Dendritic cell treated with granulocyte-macrophage colony-stimulating factor and Interleukin-4, amounts not matched to agents 40 ng/mL and 50 ng/mL, for 4 days (primary cell): ENCODE measurements around the gene MAP3K4.

Source experiments
- H3K27ac Mint-ChIP-seq: one replicate; pipeline ENCODE4 v1.8.0; 2022; ENCODE audit warnings: mild to moderate bottlenecking, mixed read lengths
- H3K27me3 Mint-ChIP-seq: one replicate; pipeline ENCODE4 v1.8.0; 2022; ENCODE audit warnings: mild to moderate bottlenecking, mixed read lengths
- H3K36me3 Mint-ChIP-seq: one replicate; pipeline ENCODE4 v1.8.0; 2022; ENCODE audit warnings: low read depth, mixed read lengths
- H3K4me1 Mint-ChIP-seq: one replicate; pipeline ENCODE4 v1.8.0; 2022; ENCODE audit warnings: low read depth, mixed read lengths
- H3K4me3 Mint-ChIP-seq: one replicate; pipeline ENCODE4 v1.8.0; 2022; ENCODE audit warnings: mild to moderate bottlenecking, moderate library complexity, mixed read lengths
- H3K9me3 Mint-ChIP-seq: one replicate; pipeline ENCODE4 v1.8.0; 2022; ENCODE audit warnings: mixed read lengths
- intact Hi-C: fragments of 100-400 bp; cut with micrococcal nuclease; formaldehyde crosslinking; loops from one replicate; pipeline ENCODE4 v1.15.0; 2022

Gene MAP3K4

GRCh38 chr6:161053103-161053502 is 61.5 kb downstream of the MAP3K4 start:
- H3K4me1 Mint-ChIP-seq, result no peaks in the 10 kb centered on the region
- intact Hi-C loops, result no loop called here
- H3K4me3 Mint-ChIP-seq, result no peak overlapping the region
- H3K27ac Mint-ChIP-seq, result no peak overlapping the region
- no peaks in the 10 kb centered on the region for H3K27me3 Mint-ChIP-seq
- no peaks in the 10 kb centered on the region for H3K9me3 Mint-ChIP-seq
- peaks cover 34% of the 10 kb centered on the region for H3K36me3 Mint-ChIP-seq

GRCh38 chr6:161054876-161055275 is 63.3 kb downstream of the MAP3K4 start:
- Mint-ChIP-seq H3K4me1 (no peaks in the 10 kb centered on the region), H3K9me3 (no peaks in the 10 kb centered on the region), H3K36me3 (peaks cover 19% of the 10 kb centered on the region), H3K27ac (no peak overlapping the region), H3K4me3 (no peak overlapping the region), H3K27me3 (no peaks in the 10 kb centered on the region)
- intact Hi-C loops, result no loop called here

DNA sequence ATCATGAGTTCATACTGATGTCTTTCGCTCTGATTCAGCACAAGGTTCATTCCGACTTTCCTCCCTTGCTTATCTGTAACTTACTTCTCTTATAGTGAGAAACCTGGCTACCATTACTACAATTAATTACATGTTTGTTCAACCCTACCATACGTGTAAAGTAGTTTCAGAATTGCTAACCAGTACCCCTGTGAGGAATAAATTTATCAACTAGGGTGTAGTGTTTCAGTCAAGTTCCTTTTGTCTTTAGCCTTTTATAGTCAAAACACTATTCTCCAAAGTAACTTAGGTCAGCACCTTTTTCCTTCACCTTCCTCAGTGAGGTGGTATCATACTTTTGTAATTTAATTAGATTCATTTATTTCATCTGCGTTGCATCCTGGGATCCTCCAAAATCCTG is 64.9 kb downstream of the MAP3K4 start:
- no peak overlapping the region for H3K4me3 Mint-ChIP-seq
- H3K27ac Mint-ChIP-seq, result no peak overlapping the region
- intact Hi-C loops, result no loop called here
- H3K36me3 Mint-ChIP-seq, result peaks cover 12% of the 10 kb centered on the region
- no peaks in the 10 kb centered on the region for H3K4me1 Mint-ChIP-seq
- H3K9me3 Mint-ChIP-seq, result no peaks in the 10 kb centered on the region
- H3K27me3 Mint-ChIP-seq, result no peaks in the 10 kb centered on the region

- Mint-ChIP-seq H3K9me3 (no peaks in the 10 kb centered on the region), H3K36me3 (peaks cover 6% of the 10 kb centered on the region), H3K27ac (no peak overlapping the region), H3K27me3 (no peaks in the 10 kb centered on the region), H3K4me3 (no peak overlapping the region), H3K4me1 (no peaks in the 10 kb centered on the region)
- intact Hi-C loops, result no loop called here
Observed at GRCh38 chr6:161057103-161058091, 65.8 kb downstream of the MAP3K4 start.

GRCh38 chr6:161058741-161059140 is 67.2 kb downstream of the MAP3K4 start:
- Mint-ChIP-seq H3K36me3 (peaks cover 6% of the 10 kb centered on the region), H3K27me3 (no peaks in the 10 kb centered on the region), H3K4me3 (no peak overlapping the region), H3K9me3 (no peaks in the 10 kb centered on the region), H3K4me1 (no peaks in the 10 kb centered on the region), H3K27ac (no peak overlapping the region)
- intact Hi-C loops, result no loop called here

DNA sequence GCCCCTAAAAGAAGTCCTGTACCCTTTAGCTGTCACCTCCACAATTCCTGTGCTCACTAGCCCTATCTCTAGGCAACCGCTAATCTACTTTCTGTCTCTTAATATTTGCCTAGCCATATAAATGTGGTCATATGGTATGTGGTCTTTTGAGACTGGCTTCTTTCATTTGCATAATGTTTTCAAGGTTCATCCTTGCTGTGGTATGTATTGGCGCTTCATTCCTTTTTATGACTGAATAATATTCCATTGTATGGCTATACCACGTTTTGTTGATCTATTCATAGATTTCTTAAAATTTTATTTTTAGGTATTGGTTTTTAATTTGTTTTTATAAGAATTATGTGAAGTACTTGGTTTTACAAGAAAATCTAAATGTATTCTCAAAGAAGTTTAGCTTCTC is 70.0 kb downstream of the MAP3K4 start:
- no peaks in the 10 kb centered on the region for H3K27me3 Mint-ChIP-seq

GRCh38 chr6:161064915-161065314 is 73.3 kb downstream of the MAP3K4 start:
- peaks cover 7% of the 10 kb centered on the region for H3K4me1 Mint-ChIP-seq
- intact Hi-C loops, result no loop called here
- no peaks in the 10 kb centered on the region for H3K9me3 Mint-ChIP-seq
- no peaks in the 10 kb centered on the region for H3K36me3 Mint-ChIP-seq
- H3K4me3 Mint-ChIP-seq, result no peak overlapping the region
- no peaks in the 10 kb centered on the region for H3K27me3 Mint-ChIP-seq
- H3K27ac Mint-ChIP-seq, result no peak overlapping the region

More for the DNA sequence above, 70.0 kb downstream of the MAP3K4 start:
- no peak overlapping the region for H3K27ac Mint-ChIP-seq
- H3K4me1 Mint-ChIP-seq, result peaks cover 7% of the 10 kb centered on the region
- no peaks in the 10 kb centered on the region for H3K9me3 Mint-ChIP-seq
- intact Hi-C loops, result no loop called here
- H3K4me3 Mint-ChIP-seq, result no peak overlapping the region
- H3K36me3 Mint-ChIP-seq, result no peaks in the 10 kb centered on the region

GRCh38 chr6:161066511-161066910 is 74.9 kb downstream of the MAP3K4 start:
- no peak overlapping the region for H3K27ac Mint-ChIP-seq
- H3K27me3 Mint-ChIP-seq, result no peaks in the 10 kb centered on the region
- H3K4me3 Mint-ChIP-seq, result no peak overlapping the region
- H3K9me3 Mint-ChIP-seq, result no peaks in the 10 kb centered on the region
- intact Hi-C loops, result no loop called here
- peaks cover 12% of the 10 kb centered on the region for H3K36me3 Mint-ChIP-seq
- H3K4me1 Mint-ChIP-seq, result peaks cover 7% of the 10 kb centered on the region

GRCh38 chr6:161067749-161068148 is 76.2 kb downstream of the MAP3K4 start:
- no peak overlapping the region for H3K27ac Mint-ChIP-seq
- peaks cover 7% of the 10 kb centered on the region for H3K4me1 Mint-ChIP-seq
- intact Hi-C loops, result no loop called here
- H3K4me3 Mint-ChIP-seq, result no peak overlapping the region
- peaks cover 16% of the 10 kb centered on the region for H3K36me3 Mint-ChIP-seq
- no peaks in the 10 kb centered on the region for H3K9me3 Mint-ChIP-seq
- no peaks in the 10 kb centered on the region for H3K27me3 Mint-ChIP-seq

GRCh38 chr6:161068321-161068741 is 76.8 kb downstream of the MAP3K4 start:
- intact Hi-C loops, result no loop called here
- Mint-ChIP-seq H3K27me3 (no peaks in the 10 kb centered on the region), H3K4me3 (no peak overlapping the region), H3K36me3 (peaks cover 16% of the 10 kb centered on the region), H3K9me3 (no peaks in the 10 kb centered on the region), H3K4me1 (peaks cover 7% of the 10 kb centered on the region), H3K27ac (no peak overlapping the region)

DNA sequence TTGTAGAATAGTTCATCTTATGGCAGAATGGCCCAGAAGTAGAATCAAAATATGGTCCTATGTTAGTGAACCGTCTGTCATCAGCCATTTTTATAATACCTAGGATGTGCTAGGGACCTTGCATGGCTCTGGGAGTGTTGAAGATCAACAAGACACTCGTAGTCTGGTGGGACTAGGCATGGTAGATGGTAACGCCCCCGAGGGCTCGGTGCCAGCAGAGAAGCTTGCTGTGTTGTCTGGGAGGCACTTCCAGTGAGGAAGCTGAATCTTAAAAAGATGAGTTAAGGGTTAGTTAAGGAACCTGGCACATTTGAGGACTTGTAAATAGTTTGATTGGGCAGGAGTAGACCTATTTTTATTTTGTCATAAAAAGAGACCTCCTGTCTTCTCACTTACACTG is 82.4 kb downstream of the MAP3K4 start:
- intact Hi-C loops, result no loop called here
- H3K4me3 Mint-ChIP-seq, result no peak overlapping the region
- H3K9me3 Mint-ChIP-seq, result no peaks in the 10 kb centered on the region
- peaks cover 16% of the 10 kb centered on the region for H3K36me3 Mint-ChIP-seq
- H3K27ac Mint-ChIP-seq, result no peak overlapping the region
- no peaks in the 10 kb centered on the region for H3K27me3 Mint-ChIP-seq
- no peaks in the 10 kb centered on the region for H3K4me1 Mint-ChIP-seq

DNA sequence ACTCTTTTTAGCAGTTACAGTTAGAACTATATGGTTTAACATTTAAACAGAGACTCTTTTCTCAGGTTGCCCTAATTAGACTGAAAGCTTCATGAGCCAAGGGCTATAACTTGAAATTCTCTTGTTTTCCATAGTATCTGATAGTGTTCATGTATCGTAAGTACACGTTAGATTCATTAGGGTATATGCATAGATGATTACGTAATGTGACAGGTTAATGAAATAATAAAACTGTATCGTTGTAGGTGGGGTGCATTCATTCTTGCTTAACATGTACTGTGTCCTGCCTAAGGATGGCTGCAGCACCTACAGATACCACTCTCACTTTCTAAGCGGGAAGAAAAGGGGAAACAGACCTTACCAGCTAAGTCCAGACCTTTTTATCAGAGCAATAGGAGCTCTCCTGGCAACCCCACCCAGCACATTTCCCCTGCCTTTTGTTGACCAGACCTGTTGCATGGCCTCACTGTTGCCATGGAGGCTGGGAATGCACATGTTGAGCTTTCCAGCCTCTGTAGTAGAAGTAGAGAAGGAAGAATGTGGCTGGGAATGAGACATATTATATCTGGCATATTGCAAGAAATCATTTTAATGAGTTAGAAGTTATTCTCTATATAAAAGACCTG is 83.0 kb downstream of the MAP3K4 start:
- H3K36me3 Mint-ChIP-seq, result peaks cover 16% of the 10 kb centered on the region
- no peak overlapping the region for H3K4me3 Mint-ChIP-seq
- no peaks in the 10 kb centered on the region for H3K27me3 Mint-ChIP-seq
- no peak overlapping the region for H3K27ac Mint-ChIP-seq
- intact Hi-C loops, result no loop called here
- H3K9me3 Mint-ChIP-seq, result no peaks in the 10 kb centered on the region
- H3K4me1 Mint-ChIP-seq, result no peaks in the 10 kb centered on the region

GRCh38 chr6:161076181-161076677 is 84.7 kb downstream of the MAP3K4 start:
- H3K36me3 Mint-ChIP-seq, result peaks cover 7% of the 10 kb centered on the region
- H3K4me3 Mint-ChIP-seq, result no peak overlapping the region
- intact Hi-C loops, result no loop called here

GRCh38 chr6:161079566-161080262 is 88.1 kb downstream of the MAP3K4 start:
- Mint-ChIP-seq H3K4me1 (no peaks in the 10 kb centered on the region), H3K27ac (no peak overlapping the region), H3K27me3 (no peaks in the 10 kb centered on the region), H3K36me3 (peaks cover 6% of the 10 kb centered on the region), H3K4me3 (no peak overlapping the region), H3K9me3 (no peaks in the 10 kb centered on the region)
- intact Hi-C loops, result no loop called here

More at GRCh38 chr6:161076181-161076677, 84.7 kb downstream of the MAP3K4 start:
- no peaks in the 10 kb centered on the region for H3K4me1 Mint-ChIP-seq
- H3K9me3 Mint-ChIP-seq, result no peaks in the 10 kb centered on the region
- no peak overlapping the region for H3K27ac Mint-ChIP-seq
- no peaks in the 10 kb centered on the region for H3K27me3 Mint-ChIP-seq
